ENCODE results near the gene UCP3. TPM values are rescaled to one million over a fixed set of nuclear protein-coding genes. Genes with fewer than 3 reads are reported as not detected.
A peak's percentile ranks its signal among the peaks of the same experiment; 100 is the strongest.

Gene UCP3
- total RNA-seq, 2 experiments from 2014 or later, result 2.5 to 3.2 TPM

- Mint-ChIP-seq H3K27me3 (no peaks in the 10 kb centered on the region), H3K4me1 (peaks cover 72% of the 10 kb centered on the region), H3K9me3 (no peaks in the 10 kb centered on the region), H3K27ac (peak overlapping the region; percentile 94), H3K36me3 (ENCODE audit: low read depth) (peaks cover 87% of the 10 kb centered on the region), H3K4me3 (peak overlapping the region; percentile 83)
- DNase-seq, result no peak
- CTCF ChIA-PET, result interaction anchor here (1.1 to 2.0 kb wide), 3 partner anchors 9 to 12 kb away, joined by 3 to 4 read pairs (median 4); no protein-coding TSS in a partner anchor
- POLR2A ChIA-PET, result interaction anchor here (0.6 kb wide), 1 partner anchor 254 kb away, joined by 3 read pairs; no protein-coding TSS in a partner anchor
Measured at GRCh38 chr11:73978576-73979086, 30.3 kb downstream of the UCP3 start.

GRCh38 chr11:73977856-73978519 lies 30.9 kb downstream of the UCP3 start:
- Mint-ChIP-seq H3K4me3 (no peak overlapping the region), H3K36me3 (ENCODE audit: low read depth) (peaks cover 90% of the 10 kb centered on the region), H3K4me1 (peaks cover 75% of the 10 kb centered on the region), H3K27me3 (no peaks in the 10 kb centered on the region), H3K9me3 (no peaks in the 10 kb centered on the region), H3K27ac (peak overlapping the region; percentile 52)
- ChIA-PET CTCF (interaction anchor here (1.1 to 2.0 kb wide), 3 partner anchors 8 to 12 kb away, joined by 3 to 4 read pairs (median 4); no protein-coding TSS in a partner anchor), POLR2A (no interaction called here)
- DNase-seq, result no peak

GRCh38 chr11:73976451-73977151 lies 32.3 kb downstream of the UCP3 start:
- no peak overlapping the region for H3K4me3 Mint-ChIP-seq
- POLR2A ChIA-PET, result no interaction called here

GRCh38 chr11:73975479-73975757 lies 33.5 kb downstream of the UCP3 start:
- Mint-ChIP-seq H3K9me3 (no peaks in the 10 kb centered on the region), H3K36me3 (ENCODE audit: low read depth) (peaks cover 77% of the 10 kb centered on the region), H3K4me3 (peak overlapping the region; percentile 0), H3K27ac (peak overlapping the region; percentile 94), H3K4me1 (peaks cover 96% of the 10 kb centered on the region), H3K27me3 (no peaks in the 10 kb centered on the region)
- DNase-seq, result no peak
- ChIA-PET CTCF (interaction anchor here (1.3 to 2.4 kb wide), 2 partner anchors 10 to 11 kb away, joined by 4 to 7 read pairs; no protein-coding TSS in a partner anchor), POLR2A (interaction anchor here (0.7 kb wide), 1 partner anchor 48 kb away, joined by 4 read pairs; no protein-coding TSS in a partner anchor)

More at GRCh38 chr11:73976451-73977151, 32.3 kb downstream of the UCP3 start:
- H3K36me3 Mint-ChIP-seq (ENCODE audit: low read depth), result peaks cover 89% of the 10 kb centered on the region
- no peaks in the 10 kb centered on the region for H3K9me3 Mint-ChIP-seq
- H3K4me1 Mint-ChIP-seq, result peaks cover 87% of the 10 kb centered on the region
- DNase-seq, result no peak
- CTCF ChIA-PET, result interaction anchor here (0.7 to 1.3 kb wide), 3 partner anchors 9 to 222 kb away, joined by 3 to 4 read pairs (median 4); no protein-coding TSS in a partner anchor
- H3K27ac Mint-ChIP-seq, result peak overlapping the region; percentile 94
- H3K27me3 Mint-ChIP-seq, result no peaks in the 10 kb centered on the region

GRCh38 chr11:73974604-73975478 lies 34.0 kb downstream of the UCP3 start:
- Mint-ChIP-seq H3K9me3 (no peaks in the 10 kb centered on the region), H3K36me3 (ENCODE audit: low read depth) (peaks cover 71% of the 10 kb centered on the region), H3K27me3 (no peaks in the 10 kb centered on the region), H3K4me3 (peak overlapping the region; percentile 53), H3K27ac (peak overlapping the region; percentile 94), H3K4me1 (peaks cover 96% of the 10 kb centered on the region)
- DNase-seq, result no peak
- ChIA-PET CTCF (interaction anchor here (0.7 to 2.4 kb wide), 3 partner anchors 10 to 281 kb away, joined by 3 to 7 read pairs (median 4); no protein-coding TSS in a partner anchor), POLR2A (interaction anchor here (0.7 kb wide), 1 partner anchor 48 kb away, joined by 4 read pairs; no protein-coding TSS in a partner anchor)

- Mint-ChIP-seq H3K4me1 (peaks cover 96% of the 10 kb centered on the region), H3K27me3 (no peaks in the 10 kb centered on the region), H3K27ac (peak overlapping the region; percentile 94), H3K9me3 (no peaks in the 10 kb centered on the region), H3K4me3 (no peak overlapping the region), H3K36me3 (ENCODE audit: low read depth) (peaks cover 52% of the 10 kb centered on the region)
- ChIA-PET CTCF (interaction anchor here (1.0 to 1.2 kb wide), 3 partner anchors 8 to 43 kb away, joined by 3 to 4 read pairs (median 3); partner anchors contain the start of gene UCP2), POLR2A (interaction anchor here (0.5 kb wide), 1 partner anchor 46 kb away, joined by 3 read pairs; no protein-coding TSS in a partner anchor)
- no peak for DNase-seq
Measured at GRCh38 chr11:73972620-73973449, 36.0 kb downstream of the UCP3 start.

GRCh38 chr11:73972187-73972586 lies 36.7 kb downstream of the UCP3 start:
- no peak for DNase-seq
- H3K27me3 Mint-ChIP-seq, result no peaks in the 10 kb centered on the region
- no peak overlapping the region for H3K4me3 Mint-ChIP-seq
- H3K9me3 Mint-ChIP-seq, result no peaks in the 10 kb centered on the region
- peak overlapping the region; percentile 61 for H3K27ac Mint-ChIP-seq
- ChIA-PET CTCF (interaction anchor here (1.0 to 1.2 kb wide), 3 partner anchors 9 to 44 kb away, joined by 3 to 4 read pairs (median 3); partner anchors contain the start of gene UCP2), POLR2A (interaction anchor here (0.5 kb wide), 1 partner anchor 47 kb away, joined by 3 read pairs; no protein-coding TSS in a partner anchor)
- peaks cover 46% of the 10 kb centered on the region for H3K36me3 Mint-ChIP-seq (ENCODE audit: low read depth)
- peaks cover 89% of the 10 kb centered on the region for H3K4me1 Mint-ChIP-seq

- Mint-ChIP-seq H3K4me3 (no peak overlapping the region), H3K4me1 (peaks cover 81% of the 10 kb centered on the region), H3K27ac (peak overlapping the region; percentile 68), H3K27me3 (no peaks in the 10 kb centered on the region), H3K36me3 (ENCODE audit: low read depth) (peaks cover 38% of the 10 kb centered on the region), H3K9me3 (no peaks in the 10 kb centered on the region)
- no peak for DNase-seq
- POLR2A ChIA-PET, result interaction anchor here (1.2 to 1.7 kb wide), 2 partner anchors 9 to 11 kb away, joined by 3 to 9 read pairs; partner anchors contain the start of gene UCP2
- CTCF ChIA-PET, result interaction anchor here (1.2 kb wide), 1 partner anchor 9 kb away, joined by 4 read pairs; no protein-coding TSS in a partner anchor
Measured at GRCh38 chr11:73971175-73971719, 37.6 kb downstream of the UCP3 start.

GRCh38 chr11:73969991-73970800 lies 38.7 kb downstream of the UCP3 start:
- ChIA-PET CTCF (interaction anchor here (0.9 to 1.3 kb wide), 4 partner anchors 8 to 56 kb away, joined by 3 to 4 read pairs (median 3); no protein-coding TSS in a partner anchor), POLR2A (interaction anchor here (1.7 kb wide), 1 partner anchor 10 kb away, joined by 9 read pairs; no protein-coding TSS in a partner anchor)
- no peaks in the 10 kb centered on the region for H3K9me3 Mint-ChIP-seq
- no peaks in the 10 kb centered on the region for H3K27me3 Mint-ChIP-seq
- peak overlapping the region; percentile 84 for H3K27ac Mint-ChIP-seq
- peaks cover 27% of the 10 kb centered on the region for H3K36me3 Mint-ChIP-seq (ENCODE audit: low read depth)
- H3K4me3 Mint-ChIP-seq, result no peak overlapping the region
- peaks cover 72% of the 10 kb centered on the region for H3K4me1 Mint-ChIP-seq
- DNase-seq, result peak; percentile 35

- H3K27me3 Mint-ChIP-seq, result no peaks in the 10 kb centered on the region
- ChIA-PET CTCF (interaction anchor here (1.2 to 1.3 kb wide), 2 partner anchors 9 to 36 kb away, joined by 3 read pairs; no protein-coding TSS in a partner anchor), POLR2A (no interaction called here)
- H3K4me1 Mint-ChIP-seq, result peaks cover 70% of the 10 kb centered on the region
- peak overlapping the region; percentile 84 for H3K27ac Mint-ChIP-seq
- no peak for DNase-seq
- no peak overlapping the region for H3K4me3 Mint-ChIP-seq
- H3K9me3 Mint-ChIP-seq, result no peaks in the 10 kb centered on the region
- peaks cover 16% of the 10 kb centered on the region for H3K36me3 Mint-ChIP-seq (ENCODE audit: low read depth)
Measured at GRCh38 chr11:73969091-73969490, 39.8 kb downstream of the UCP3 start.

Data from activated CD4-positive, alpha-beta T cell treated with anti-CD3 and anti-CD28 coated beads, Interleukin-2, amount 10 ng/mL, durations not matched to agents 7 days and 5 days (primary cell).